NCI-H2227 (cell line): Measurements from ENCODE around the gene NDUFA8.
"Not testable (repeated sequence)": the region's sequence is repeated elsewhere in the genome, so short reads cannot be mapped to it uniquely, and the experiment has no call there.

Source experiments
- DNase-seq: peaks from one replicate; lab custom pipeline; 2025; ENCODE audit not compliant: unreplicated experiment; lab: John Stamatoyannopoulos, UW

The NDUFA8 gene

GRCh38 chr9:122122468-122122867 lies 37.1 kb downstream of the NDUFA8 start:
- DNase-seq, result no peak

- no peak for DNase-seq
Observed at GRCh38 chr9:122121931-122122330, 37.6 kb downstream of the NDUFA8 start.

- DNase-seq, result no peak
Observed at GRCh38 chr9:122121391-122121790, 38.2 kb downstream of the NDUFA8 start.

DNA sequence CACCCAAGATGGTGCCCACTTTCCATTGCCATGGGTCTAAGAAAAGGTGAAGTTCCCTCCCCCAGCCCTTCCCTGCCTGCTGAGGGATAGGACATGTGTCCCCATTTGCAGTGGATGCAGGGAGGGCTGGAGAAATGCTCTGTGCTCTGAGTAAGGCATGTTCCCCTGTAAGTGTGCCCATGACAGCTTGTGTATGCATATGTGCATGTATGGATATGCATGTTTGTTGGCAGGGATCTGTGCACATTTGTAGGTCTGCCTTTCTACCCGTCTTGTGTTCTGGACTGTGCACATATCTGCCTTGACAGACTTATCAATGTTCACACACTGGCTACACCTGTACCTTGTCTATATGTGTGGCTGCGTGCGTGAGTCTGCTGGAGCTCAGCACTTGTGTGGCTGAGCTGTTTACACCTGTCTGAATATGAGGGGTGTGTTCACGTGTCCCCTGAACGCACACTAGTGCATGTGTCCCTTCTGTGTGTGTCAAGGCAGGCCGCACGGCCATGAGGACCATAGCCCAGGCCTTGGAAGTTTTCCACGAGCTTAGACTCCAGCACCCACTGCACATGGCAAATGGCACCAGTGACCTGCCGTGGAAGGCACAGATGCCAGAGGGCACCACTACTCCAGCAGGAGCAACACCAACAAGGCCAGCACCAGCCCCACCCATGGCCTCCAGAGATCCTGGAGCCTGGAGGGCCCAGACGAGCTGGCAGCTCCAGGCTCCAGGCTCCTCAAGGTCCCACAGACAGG lies 39.1 kb downstream of the NDUFA8 start:
- DNase-seq, result no peak

DNA sequence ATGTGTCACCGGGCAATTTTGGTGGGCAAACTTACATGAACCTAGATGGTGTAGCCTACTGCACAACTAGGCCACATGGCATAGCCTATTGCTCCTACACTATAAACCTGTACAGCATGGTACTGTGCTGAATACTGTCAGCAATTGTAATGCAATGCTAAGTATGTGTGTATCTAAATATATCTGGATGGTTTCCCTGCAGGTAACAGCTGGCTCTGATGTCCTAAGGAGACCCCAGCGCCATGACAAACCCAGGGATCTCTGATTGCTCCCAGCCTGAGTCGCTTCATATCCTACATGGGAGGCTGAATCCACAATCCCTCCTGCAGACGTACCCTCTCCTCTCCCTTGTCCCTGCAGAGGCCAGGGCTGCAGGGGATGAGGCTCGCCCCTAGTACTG lies 39.9 kb downstream of the NDUFA8 start:
- DNase-seq, result no peak

DNA sequence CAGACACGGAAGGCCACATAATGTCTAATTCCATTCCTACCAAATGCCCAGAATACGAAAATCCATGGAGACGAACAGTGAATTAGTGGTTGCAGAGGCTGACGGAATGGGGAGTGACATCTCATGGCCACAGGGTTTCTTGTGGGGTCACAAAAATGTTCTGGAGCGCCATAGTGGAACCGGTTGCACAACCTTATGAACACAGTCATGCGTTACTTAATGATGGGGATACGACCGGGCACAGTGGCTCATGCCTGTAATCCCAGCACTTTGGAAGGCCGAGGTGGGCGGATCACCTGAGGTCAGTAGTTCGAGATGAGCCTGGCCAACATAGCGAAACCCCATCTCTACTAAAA lies 40.4 kb downstream of the NDUFA8 start:
- no peak for DNase-seq

DNA sequence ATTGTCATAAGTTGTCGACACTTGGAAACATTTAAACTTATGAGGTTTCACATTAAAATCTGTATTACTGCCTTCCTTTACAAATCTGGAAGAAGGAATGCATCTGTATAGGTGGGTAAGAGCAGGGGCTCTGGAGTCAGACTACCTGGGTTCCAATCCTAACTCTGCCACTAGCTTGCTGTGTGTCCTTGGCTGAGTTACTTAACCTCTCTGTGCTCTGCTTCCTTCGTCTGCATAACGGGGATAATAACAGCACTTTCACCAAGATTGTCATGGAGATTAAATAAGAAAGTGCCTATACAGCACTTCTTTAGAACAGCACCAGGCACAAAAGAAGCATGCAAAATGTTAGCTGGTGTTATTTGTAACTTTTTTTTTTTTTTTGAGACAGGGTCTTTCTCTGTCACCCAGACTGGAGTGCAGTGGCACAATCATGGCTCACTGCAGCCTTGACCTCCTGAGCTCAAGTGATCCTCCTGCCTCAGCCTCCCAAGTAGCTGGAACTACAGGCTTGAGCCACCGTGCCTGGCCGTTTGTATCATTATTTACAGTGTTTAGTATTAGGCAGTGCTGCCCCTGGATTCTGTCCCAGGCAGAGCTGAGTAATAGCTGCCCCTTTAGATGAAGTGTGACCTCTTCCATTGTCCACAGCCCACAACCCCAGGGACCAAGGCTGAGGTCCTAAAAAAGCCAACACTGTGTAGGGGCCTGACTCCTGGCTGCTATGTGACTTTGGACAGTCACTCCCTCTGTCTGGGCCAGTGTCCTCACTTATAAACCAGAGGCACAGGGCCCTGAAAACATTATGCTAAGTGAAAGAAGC lies 41.0 kb downstream of the NDUFA8 start:
- no peak for DNase-seq

- not testable (repeated sequence) for DNase-seq
Observed at GRCh38 chr9:122117241-122117640, 42.3 kb downstream of the NDUFA8 start.

GRCh38 chr9:122116448-122117173 lies 43.0 kb downstream of the NDUFA8 start:
- DNase-seq, result no peak

DNA sequence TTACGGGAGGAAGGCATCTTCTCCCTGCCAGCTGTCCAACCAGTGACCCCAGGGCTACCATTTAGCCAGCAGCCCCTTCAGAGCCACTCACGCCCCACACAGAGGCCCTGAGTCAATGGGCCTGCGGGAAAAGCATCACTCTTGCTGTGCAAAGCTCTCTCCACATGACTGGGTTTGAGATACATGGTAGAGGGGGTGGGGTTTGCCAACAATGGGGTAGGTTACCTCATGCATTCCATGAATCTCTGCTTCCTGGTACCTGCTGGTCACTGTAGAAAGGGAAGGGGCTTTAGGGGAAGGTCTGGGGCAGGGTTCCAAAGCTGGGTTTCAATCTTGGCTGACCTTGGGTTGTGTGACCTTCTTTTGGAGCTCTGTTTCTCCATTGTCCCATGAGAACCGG lies 43.5 kb downstream of the NDUFA8 start:
- DNase-seq, result no peak

GRCh38 chr9:122115176-122116035 lies 44.2 kb downstream of the NDUFA8 start:
- DNase-seq, result no peak

DNA sequence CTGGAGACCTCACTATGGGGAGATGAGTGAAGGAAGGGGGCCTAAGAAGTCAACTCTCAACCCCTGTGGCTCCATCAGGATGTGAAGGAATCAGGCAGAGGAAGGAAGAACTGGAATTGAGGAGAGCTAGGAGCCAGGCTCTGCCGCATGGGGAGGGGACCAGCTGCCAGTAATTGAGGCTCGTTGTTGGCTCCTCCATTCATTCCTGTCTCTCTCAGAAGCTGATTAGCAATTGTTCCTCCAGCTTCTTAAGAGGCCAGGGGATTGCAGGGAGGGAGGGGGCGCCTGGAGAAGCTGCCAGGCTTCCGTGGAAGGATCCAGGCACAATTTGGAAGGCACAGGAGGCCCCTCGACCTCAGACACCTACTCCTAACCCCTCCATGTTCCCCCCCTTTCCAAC lies 46.0 kb downstream of the NDUFA8 start:
- peak; percentile 28 for DNase-seq

DNA sequence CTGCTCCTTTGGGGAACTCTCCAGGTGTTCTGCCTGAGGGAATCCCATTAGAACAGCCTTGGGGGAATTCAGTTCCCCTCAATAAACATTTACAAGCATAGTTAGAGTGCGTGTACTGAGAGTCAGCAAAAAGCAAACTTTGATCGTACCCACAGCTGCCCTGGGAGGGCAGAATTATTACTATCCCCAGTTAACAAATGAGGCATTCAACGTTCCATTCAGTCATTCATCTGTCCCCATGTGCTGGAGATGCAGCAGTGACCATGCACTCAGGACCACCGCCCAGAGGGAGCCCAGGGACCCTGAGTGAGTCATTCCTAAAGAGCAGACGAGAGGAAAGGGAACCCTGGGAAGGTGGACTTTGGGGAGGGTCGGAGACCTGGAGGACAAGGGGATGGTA lies 47.3 kb downstream of the NDUFA8 start:
- no peak for DNase-seq

- DNase-seq, result no peak
Observed at GRCh38 chr9:122111413-122112085, 48.0 kb downstream of the NDUFA8 start.

DNA sequence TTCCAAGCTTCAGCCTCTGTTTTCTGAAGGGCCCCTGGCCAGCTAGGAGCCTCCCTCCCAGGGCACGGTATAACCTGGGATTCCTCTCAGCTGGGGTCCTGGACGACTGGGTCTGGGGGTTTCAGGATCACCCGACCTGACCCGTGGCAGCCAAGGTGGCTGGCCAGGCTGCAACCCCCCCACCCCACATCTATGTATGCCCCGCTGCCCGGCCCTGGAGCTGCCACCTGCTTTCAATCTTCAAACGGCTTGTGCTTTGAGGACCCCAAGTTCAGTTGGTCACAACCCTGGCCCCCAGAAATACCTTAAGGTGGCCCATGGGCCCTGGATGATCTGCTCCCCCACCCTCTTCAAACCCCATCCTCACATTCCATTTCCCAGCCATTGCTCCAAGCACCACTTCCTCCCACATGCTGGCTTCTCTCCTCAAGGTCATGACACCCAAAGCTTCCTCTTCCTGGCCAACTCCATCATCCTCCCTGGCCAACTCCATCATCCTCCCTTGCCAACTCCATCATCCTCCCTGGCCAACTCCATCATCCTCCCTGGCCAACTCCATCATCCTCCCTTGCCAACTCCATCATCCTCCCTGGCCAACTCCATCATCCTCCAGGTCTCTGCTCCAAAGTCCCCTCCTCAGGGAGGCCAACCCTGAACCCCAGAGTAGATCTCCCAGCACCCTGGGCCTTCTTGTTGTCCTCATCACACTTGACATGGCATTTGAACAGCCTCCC lies 49.3 kb downstream of the NDUFA8 start:
- DNase-seq, result no peak

DNA sequence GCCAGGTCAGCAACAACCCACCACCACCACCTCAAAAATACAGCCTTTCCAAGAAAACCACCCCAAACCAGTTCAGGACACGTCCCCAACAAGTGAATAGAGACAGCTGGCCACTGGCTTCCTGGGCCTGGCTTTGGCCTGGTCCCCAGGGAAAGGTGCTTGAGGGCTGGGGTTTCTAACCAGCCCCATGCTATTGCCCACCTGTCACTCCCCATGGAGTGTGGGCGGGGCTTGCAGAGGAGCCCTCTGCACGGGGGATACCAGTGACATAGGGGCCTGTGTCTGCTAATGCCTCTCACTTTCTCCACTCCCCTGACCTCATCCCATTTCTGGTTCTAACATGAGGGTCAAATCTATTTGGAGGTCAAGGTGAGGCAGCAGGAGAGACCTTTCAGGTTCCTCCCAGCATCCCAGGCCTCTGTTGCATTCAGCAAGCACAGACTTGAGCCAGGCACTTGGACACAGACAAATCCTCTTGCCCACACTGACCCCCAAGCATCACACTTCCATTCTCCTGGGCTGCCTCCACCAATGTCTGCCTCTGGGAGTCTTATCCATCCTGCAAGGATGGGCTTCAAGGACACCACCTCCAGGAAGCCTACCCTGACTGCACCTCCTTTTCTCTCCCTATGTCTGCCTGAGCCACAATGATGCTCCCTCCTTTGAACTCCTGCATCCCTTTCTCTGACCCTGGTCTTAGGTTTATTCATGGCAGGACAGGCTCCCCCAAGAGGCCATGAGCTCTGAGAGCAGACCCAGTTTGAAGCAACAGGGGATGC lies 50.4 kb downstream of the NDUFA8 start:
- DNase-seq, result no peak

DNA sequence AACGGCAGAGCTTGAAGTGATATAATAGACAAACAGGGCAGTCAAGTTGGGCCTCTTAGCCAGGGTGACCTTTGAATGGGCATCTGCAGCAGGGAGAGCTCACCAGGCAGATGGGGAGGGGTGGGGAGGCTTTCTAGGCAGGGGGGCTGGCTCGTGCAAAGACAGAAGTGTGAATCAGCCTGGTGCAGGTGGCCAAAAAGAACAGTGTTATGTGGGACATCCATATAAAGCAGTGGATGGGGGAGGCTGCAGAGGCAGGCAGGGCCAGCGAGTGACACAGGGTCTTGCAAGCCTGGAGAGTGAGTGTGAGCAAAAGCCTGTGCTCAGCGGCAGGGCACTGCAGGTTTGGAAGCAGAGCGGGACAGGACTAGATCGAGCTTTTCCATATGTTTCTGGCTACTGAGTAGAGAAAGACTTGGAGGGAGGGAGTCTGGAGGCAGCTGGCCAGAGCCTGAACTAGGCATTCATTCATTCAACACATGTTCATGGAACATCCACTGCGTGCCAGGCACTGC lies 52.2 kb downstream of the NDUFA8 start:
- peak; percentile 21 for DNase-seq

DNA sequence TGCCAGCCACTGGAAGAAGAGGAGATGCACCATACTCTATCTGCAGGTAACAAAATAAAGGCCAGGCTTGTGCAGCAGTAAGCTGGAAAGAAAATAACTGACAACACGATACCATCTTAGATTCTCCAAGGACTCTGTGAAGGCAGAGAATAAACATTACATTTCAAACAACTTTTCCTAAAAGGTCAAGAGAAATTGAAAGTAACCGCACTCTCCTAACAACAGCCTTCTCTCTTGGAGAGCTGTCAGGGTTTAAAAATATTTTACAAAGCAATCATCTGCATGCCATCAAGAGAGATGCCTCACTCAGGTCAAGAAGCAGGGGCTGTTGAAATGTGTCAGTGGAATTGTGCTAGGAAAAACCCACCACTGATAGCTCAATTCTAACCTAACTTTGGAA lies 53.0 kb downstream of the NDUFA8 start:
- no peak for DNase-seq

DNA sequence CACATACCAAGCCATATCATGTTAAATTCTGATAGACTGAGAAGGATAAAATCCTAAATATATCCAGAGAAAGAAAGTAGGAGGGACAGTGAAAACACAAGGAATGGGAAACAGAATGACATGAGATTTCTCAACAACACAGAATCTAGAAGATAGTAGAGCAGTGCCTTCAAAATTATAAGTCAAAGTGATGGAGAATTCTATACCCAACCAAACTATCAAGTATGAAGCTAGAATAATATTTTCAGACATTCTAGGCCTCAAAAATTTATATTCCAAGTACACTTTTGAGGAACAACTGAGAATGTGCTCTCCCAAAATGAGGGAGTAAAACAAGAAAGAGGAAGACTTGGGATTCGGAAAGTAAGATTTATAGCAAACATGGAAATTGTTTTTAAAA lies 55.6 kb downstream of the NDUFA8 start:
- DNase-seq, result no peak
